Measurements from ENCODE around the gene IL1RL2.

Gene IL1RL2

DNA sequence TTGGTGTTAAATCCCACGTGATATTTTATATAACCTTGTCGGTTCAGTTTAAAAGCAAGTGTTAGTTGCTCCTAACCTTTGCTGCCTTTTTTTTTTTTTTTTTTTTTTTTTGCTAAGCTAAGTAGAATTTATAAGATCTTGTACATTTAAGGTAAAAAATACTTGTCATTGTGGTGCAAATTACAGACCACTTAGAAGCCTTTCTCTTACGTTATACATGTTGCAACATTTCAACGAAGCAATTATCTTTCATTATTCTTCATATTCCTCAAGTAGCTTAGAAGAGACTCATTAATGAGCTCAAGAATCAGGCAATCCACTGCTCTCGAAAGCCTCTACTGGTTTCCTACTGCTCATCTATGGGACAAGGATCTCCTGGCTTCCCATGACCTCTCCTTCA is 14.9 kb upstream of the IL1RL2 start:
- H3K4me3 ChIP-seq (replicated peaks; ENCODE audit: insufficient read depth, low read length): no peak overlapping the region
- DNase-seq (ENCODE audit: low read depth in 1 of 2, low spot score in 1 of 2): peak in 1 of 2 experiments; percentile 5
- TF ChIP-seq, protein P1, sequence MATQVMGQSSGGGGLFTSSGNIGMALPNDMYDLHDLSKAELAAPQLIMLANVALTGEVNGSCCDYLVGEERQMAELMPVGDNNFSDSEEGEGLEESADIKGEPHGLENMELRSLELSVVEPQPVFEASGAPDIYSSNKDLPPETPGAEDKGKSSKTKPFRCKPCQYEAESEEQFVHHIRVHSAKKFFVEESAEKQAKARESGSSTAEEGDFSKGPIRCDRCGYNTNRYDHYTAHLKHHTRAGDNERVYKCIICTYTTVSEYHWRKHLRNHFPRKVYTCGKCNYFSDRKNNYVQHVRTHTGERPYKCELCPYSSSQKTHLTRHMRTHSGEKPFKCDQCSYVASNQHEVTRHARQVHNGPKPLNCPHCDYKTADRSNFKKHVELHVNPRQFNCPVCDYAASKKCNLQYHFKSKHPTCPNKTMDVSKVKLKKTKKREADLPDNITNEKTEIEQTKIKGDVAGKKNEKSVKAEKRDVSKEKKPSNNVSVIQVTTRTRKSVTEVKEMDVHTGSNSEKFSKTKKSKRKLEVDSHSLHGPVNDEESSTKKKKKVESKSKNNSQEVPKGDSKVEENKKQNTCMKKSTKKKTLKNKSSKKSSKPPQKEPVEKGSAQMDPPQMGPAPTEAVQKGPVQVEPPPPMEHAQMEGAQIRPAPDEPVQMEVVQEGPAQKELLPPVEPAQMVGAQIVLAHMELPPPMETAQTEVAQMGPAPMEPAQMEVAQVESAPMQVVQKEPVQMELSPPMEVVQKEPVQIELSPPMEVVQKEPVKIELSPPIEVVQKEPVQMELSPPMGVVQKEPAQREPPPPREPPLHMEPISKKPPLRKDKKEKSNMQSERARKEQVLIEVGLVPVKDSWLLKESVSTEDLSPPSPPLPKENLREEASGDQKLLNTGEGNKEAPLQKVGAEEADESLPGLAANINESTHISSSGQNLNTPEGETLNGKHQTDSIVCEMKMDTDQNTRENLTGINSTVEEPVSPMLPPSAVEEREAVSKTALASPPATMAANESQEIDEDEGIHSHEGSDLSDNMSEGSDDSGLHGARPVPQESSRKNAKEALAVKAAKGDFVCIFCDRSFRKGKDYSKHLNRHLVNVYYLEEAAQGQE (IDR thresholded peaks at IDR 0.05; ENCODE audit: insufficient replicate concordance, low read depth): no peak
- TF ChIP-seq POLR2AphosphoS5 (IDR thresholded peaks at IDR 0.05; ENCODE audit: low read depth) (no peak), GABPA (IDR thresholded peaks at IDR 0.05; ENCODE audit: low read depth) (no peak), SPI1 (IDR thresholded peaks at IDR 0.05; ENCODE audit: borderline replicate concordance, low read depth) (no peak)
- TF ChIP-seq, protein P2, sequence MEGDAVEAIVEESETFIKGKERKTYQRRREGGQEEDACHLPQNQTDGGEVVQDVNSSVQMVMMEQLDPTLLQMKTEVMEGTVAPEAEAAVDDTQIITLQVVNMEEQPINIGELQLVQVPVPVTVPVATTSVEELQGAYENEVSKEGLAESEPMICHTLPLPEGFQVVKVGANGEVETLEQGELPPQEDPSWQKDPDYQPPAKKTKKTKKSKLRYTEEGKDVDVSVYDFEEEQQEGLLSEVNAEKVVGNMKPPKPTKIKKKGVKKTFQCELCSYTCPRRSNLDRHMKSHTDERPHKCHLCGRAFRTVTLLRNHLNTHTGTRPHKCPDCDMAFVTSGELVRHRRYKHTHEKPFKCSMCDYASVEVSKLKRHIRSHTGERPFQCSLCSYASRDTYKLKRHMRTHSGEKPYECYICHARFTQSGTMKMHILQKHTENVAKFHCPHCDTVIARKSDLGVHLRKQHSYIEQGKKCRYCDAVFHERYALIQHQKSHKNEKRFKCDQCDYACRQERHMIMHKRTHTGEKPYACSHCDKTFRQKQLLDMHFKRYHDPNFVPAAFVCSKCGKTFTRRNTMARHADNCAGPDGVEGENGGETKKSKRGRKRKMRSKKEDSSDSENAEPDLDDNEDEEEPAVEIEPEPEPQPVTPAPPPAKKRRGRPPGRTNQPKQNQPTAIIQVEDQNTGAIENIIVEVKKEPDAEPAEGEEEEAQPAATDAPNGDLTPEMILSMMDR (IDR thresholded peaks at IDR 0.05; ENCODE audit: insufficient read depth, low read length): no peak
- no peaks in the 10 kb centered on the region for H3K27me3 ChIP-seq (ENCODE audit: insufficient read depth, poor library complexity, severe bottlenecking)
- no peak overlapping the region for H3K27ac ChIP-seq (replicated peaks)

DNA sequence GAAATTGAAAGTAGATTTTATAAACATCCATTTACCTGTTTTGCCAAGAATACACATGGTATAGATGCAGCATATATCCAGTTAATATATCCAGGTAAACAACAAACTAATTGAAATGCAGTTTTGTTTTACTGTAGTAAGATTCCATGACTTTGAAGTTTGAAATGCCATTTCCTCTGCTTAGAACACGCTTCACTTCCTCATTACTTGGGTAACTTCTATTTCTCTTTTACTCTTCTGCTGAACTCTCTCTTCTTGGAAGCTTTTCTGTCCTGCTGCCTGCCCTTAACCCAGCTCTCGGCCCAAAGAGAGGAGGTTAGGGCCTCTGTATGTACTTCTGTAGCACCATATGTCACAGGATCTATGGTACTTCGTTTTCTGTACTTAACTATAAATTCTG is 14.1 kb upstream of the IL1RL2 start:
- Histone ChIP-seq H3K27ac (replicated peaks) (peak overlapping the region; percentile 14), H3K4me3 (replicated peaks; ENCODE audit: insufficient read depth, low read length) (no peak overlapping the region), H3K27me3 (ENCODE audit: insufficient read depth, poor library complexity, severe bottlenecking) (no peaks in the 10 kb centered on the region)
- TF ChIP-seq, protein P2 (IDR thresholded peaks at IDR 0.05; ENCODE audit: insufficient read depth, low read length): no peak
- TF ChIP-seq SPI1 (IDR thresholded peaks at IDR 0.05; ENCODE audit: borderline replicate concordance, low read depth): peak; percentile 94
- DNase-seq (ENCODE audit: low read depth in 1 of 2, low spot score in 1 of 2): no peak

DNA sequence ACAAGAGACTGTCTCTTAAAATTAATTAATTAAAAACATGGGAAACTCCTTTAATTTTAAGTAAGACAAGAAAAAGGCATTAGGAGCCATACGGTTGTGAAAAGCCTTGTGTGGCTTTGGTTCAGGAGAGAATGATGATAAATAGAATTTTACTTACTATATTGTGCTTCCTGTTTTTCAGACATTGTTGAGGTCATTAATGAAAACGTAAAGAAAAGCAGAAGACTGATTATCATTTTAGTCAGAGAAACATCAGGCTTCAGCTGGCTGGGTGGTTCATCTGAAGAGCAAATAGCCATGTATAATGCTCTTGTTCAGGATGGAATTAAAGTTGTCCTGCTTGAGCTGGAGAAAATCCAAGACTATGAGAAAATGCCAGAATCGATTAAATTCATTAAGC is 10.7 kb upstream of the IL1RL2 start:
- no peaks in the 10 kb centered on the region for H3K27me3 ChIP-seq (ENCODE audit: insufficient read depth, poor library complexity, severe bottlenecking)
- H3K4me3 ChIP-seq (replicated peaks; ENCODE audit: insufficient read depth, low read length): no peak overlapping the region
- DNase-seq (ENCODE audit: low read depth in 1 of 2, low spot score in 1 of 2): no peak
- TF ChIP-seq POLR2AphosphoS5 (IDR thresholded peaks at IDR 0.05; ENCODE audit: low read depth) (no peak), SPI1 (IDR thresholded peaks at IDR 0.05; ENCODE audit: borderline replicate concordance, low read depth) (no peak; the same call in 1 of the 2 replicates), GABPA (IDR thresholded peaks at IDR 0.05; ENCODE audit: low read depth) (no peak)
- TF ChIP-seq, protein P1 (IDR thresholded peaks at IDR 0.05; ENCODE audit: insufficient replicate concordance, low read depth): no peak
- TF ChIP-seq, protein P2 (IDR thresholded peaks at IDR 0.05; ENCODE audit: insufficient read depth, low read length): no peak
- no peak overlapping the region for H3K27ac ChIP-seq (replicated peaks)

DNA sequence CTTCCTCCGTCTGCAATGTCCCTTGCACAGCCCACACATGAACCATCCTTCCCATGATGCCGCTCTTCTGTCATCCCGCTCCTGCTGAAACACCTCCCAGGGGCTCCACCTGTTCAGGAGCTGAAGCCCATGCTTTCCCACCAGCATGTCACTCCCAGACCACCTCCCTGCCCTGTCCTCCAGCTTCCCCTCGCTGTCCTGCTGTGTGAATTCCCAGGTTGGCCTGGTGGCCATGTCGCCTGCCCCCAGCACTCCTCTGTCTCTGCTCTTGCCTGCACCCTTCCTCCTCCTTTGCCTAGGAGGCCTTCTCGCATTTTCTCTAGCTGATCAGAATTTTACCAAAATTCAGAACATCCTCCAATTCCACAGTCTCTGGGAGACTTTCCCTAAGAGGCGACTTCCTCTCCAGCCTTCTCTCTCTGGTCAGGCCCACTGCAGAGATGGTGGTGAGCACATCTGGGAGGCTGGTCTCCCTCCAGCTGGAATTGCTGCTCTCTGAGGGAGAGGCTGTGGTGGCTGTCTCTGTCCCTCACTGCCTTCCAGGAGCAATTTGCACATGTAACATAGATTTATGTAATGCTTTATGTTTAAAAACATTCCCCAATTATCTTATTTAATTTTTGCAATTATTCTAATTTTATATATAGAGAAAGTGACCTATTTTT is 8.9 kb upstream of the IL1RL2 start:
- no peak for DNase-seq (ENCODE audit: low read depth in 1 of 2, low spot score in 1 of 2)
- H3K27me3 ChIP-seq (ENCODE audit: insufficient read depth, poor library complexity, severe bottlenecking): no peaks in the 10 kb centered on the region
- TF ChIP-seq, protein P1 (IDR thresholded peaks at IDR 0.05; ENCODE audit: insufficient replicate concordance, low read depth): no peak
- TF ChIP-seq GABPA (IDR thresholded peaks at IDR 0.05; ENCODE audit: low read depth) (no peak), SPI1 (IDR thresholded peaks at IDR 0.05; ENCODE audit: borderline replicate concordance, low read depth) (no peak)
- TF ChIP-seq, protein P2 (IDR thresholded peaks at IDR 0.05; ENCODE audit: insufficient read depth, low read length): no peak
- no peak overlapping the region for H3K27ac ChIP-seq (replicated peaks)
- no peak overlapping the region for H3K4me3 ChIP-seq (replicated peaks; ENCODE audit: insufficient read depth, low read length)

Data from HL-60 (cell line).